ENCODE measurements around the gene OLFM1. TPM values are rescaled to one million over a fixed set of nuclear protein-coding genes. Genes with fewer than 3 reads are reported as not detected.
A peak's percentile ranks its signal among the peaks of the same experiment; 100 is the strongest.

OLFM1 gene
- under 1 TPM in 2 of 6 experiments, not detected in 4; 0.07 to 0.15 TPM for total RNA-seq (2021; fragmentation: NEBNext Ultra II Directional; extraction: Animal tissue kit (Norgen Biotek cat#: 25700))
- long read RNA-seq = 0 reads

DNA sequence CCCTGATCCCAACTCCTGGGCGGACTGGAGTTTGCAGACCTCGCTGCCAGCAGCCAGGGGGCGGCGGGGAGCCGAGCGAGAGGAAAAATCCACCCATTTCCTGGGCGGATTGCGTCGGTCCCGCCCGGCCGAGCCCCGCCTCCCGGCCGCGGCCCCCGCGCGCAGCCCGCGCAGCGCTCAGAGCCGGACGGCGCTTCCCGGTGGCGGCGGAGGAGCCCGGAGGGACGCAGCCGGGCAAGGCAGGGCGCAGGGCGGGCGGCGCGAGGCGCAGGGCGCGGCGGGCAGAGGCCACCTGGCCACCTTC lies at the start of gene OLFM1:
Gene OLFM1, plus strand, starts transcription at position 180 of the 304 bp plus-strand sequence. CDS start 322 bp downstream, outside the sequence.
- peaks cover 23% of the 10 kb centered on the region for H3K27me3 Mint-ChIP-seq (ENCODE audit: insufficient read depth)
- H3K27ac Mint-ChIP-seq = no peak within 1 kb of the TSS
- H3K9me3 Mint-ChIP-seq = 0 out of 2 replicates have a peak, but pooled peaks cover 3% of the 10 kb centered on the region
- DNase-seq = peak; percentile 24
- no peaks in the 10 kb centered on the region for H3K36me3 Mint-ChIP-seq (ENCODE audit: low read depth)
- H3K4me1 Mint-ChIP-seq (ENCODE audit: low read depth) = peaks cover 7% of the 10 kb centered on the region
- no peak within 1 kb of the TSS; the same call in 1 of the 2 replicates for H3K4me3 Mint-ChIP-seq
- TF ChIP-seq, protein P1, sequence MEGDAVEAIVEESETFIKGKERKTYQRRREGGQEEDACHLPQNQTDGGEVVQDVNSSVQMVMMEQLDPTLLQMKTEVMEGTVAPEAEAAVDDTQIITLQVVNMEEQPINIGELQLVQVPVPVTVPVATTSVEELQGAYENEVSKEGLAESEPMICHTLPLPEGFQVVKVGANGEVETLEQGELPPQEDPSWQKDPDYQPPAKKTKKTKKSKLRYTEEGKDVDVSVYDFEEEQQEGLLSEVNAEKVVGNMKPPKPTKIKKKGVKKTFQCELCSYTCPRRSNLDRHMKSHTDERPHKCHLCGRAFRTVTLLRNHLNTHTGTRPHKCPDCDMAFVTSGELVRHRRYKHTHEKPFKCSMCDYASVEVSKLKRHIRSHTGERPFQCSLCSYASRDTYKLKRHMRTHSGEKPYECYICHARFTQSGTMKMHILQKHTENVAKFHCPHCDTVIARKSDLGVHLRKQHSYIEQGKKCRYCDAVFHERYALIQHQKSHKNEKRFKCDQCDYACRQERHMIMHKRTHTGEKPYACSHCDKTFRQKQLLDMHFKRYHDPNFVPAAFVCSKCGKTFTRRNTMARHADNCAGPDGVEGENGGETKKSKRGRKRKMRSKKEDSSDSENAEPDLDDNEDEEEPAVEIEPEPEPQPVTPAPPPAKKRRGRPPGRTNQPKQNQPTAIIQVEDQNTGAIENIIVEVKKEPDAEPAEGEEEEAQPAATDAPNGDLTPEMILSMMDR (IDR thresholded peaks at IDR 0.05) = peak; percentile 71

DNA sequence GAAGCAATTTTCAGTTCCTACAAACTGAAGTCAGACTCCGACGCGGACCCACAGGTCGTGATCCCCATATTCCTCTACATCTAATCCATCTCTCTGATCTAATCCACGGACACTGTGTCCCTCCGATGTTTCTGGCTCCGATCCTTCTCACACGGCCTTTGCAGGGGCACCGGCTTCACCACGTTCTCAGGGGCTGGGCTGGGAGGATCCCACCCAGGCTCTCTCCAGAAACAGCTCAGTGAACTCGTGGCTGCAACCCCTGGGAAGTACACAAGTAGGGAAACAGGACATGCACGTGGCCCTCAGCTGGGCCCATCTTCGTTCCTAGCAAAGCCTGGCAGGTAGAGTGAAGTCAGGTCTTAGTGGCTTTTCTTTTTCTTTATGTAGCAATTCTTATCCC lies 49.1 kb upstream of the OLFM1 start:
- H3K36me3 Mint-ChIP-seq (ENCODE audit: low read depth) = no peaks in the 10 kb centered on the region
- H3K27me3 Mint-ChIP-seq (ENCODE audit: insufficient read depth) = peaks cover 19% of the 10 kb centered on the region

DNA sequence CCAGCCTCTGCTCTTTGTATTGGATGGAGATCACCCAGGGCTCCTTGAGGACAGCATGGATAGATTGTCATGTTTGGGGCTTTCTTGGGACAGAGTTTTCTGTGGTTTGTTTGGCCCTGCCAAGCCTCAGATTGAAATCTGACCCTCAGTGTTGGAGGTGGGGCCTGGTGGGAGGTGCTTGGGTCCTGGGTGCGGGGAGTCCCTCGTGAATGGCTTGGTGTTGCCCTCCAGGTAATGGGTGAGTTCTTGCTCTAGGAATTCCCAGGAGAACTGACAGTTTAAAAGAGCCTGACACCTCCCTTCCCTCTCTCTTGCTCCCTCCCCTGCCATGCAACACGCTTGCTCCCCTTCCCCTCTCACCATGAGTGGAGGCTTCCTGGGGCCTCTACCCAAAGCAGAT lies 48.6 kb upstream of the OLFM1 start:
- no peak overlapping the region for H3K4me3 Mint-ChIP-seq
- H3K36me3 Mint-ChIP-seq (ENCODE audit: low read depth) = no peaks in the 10 kb centered on the region
- no peak for DNase-seq
- TF ChIP-seq, protein P1 (IDR thresholded peaks at IDR 0.05) = no peak
- H3K27me3 Mint-ChIP-seq (ENCODE audit: insufficient read depth) = peaks cover 20% of the 10 kb centered on the region
- H3K4me1 Mint-ChIP-seq (ENCODE audit: low read depth) = no peaks in the 10 kb centered on the region
- H3K9me3 Mint-ChIP-seq = no peaks in the 10 kb centered on the region
- no peak overlapping the region for H3K27ac Mint-ChIP-seq

More for the DNA sequence above, 49.1 kb upstream of the OLFM1 start:
- Mint-ChIP-seq H3K9me3 (no peaks in the 10 kb centered on the region), H3K4me1 (ENCODE audit: low read depth) (no peaks in the 10 kb centered on the region), H3K27ac (no peak overlapping the region), H3K4me3 (no peak overlapping the region)
- no peak for DNase-seq
- TF ChIP-seq, protein P1 (IDR thresholded peaks at IDR 0.05) = no peak

DNA sequence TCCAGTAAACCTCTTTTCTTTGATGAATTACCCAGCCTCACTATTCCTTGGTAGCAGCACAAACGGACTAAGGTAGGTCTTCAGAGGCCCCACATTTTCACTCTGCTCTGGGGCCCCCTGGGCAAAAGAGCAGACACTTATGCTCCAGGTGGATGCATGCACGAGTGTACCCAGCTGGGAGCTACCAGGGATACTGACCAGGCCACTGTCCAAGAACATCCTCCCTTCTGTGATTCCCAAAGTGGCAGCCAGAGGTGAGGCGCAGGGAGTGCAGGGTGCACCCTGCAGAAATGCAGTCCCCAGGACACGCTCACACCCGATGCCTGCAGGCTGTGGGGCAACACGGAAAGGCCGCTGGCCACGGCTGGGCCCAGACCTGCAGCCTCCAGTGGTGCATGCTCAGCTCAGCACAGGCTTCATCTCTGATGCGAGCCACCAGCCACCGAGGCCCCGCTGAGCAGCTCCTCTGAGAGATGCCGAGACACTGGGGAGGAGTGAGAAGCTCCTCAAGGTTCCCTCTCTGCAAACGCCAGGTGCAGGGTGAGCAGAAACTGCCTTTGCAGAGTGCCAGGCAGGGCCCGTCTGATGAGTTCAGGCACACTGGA lies 48.1 kb upstream of the OLFM1 start:
- Mint-ChIP-seq H3K4me1 (ENCODE audit: low read depth) (no peaks in the 10 kb centered on the region), H3K36me3 (ENCODE audit: low read depth) (no peaks in the 10 kb centered on the region), H3K9me3 (no peaks in the 10 kb centered on the region), H3K27me3 (ENCODE audit: insufficient read depth) (peaks cover 20% of the 10 kb centered on the region), H3K27ac (no peak overlapping the region), H3K4me3 (no peak overlapping the region)
- TF ChIP-seq, protein P1 (IDR thresholded peaks at IDR 0.05) = no peak
- no peak for DNase-seq

DNA sequence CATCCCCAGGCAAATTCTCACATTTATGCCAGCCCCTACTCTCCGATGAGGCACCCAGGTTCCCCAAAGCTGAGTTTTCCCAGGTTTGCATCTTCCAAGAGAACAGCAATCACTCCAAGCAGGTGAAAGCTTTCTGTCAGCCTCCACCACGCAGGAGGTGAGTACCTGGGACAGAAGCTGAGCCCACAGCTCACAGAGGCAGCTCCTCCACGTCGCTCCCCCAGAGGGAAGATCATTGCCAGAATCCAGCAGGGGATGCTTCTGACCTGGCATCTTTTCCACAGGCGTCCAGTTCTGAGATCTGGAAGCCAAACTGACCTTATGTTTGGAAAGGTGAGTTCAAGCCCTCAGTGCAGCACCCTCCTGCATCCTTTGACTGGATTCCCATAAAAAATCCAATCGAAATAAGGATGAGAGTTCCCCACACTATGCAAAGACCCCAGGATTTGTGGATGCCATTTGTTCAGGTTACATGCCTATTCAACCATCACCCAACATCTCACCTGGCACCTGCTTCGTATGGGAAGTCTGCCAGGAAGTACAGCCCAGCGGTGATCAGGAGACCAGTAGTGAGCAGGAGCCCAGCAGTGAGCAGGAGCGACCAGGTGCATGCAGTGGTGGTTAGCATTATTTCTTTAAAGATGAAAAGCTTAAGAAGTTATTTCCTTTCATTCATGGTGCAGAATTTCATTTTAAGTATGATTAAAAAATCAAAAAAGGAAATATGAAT lies 47.4 kb upstream of the OLFM1 start:
- peaks cover 1% of the 10 kb centered on the region; the same call in 1 of the 2 replicates for H3K9me3 Mint-ChIP-seq
- H3K27ac Mint-ChIP-seq = no peak overlapping the region
- no peaks in the 10 kb centered on the region for H3K36me3 Mint-ChIP-seq (ENCODE audit: low read depth)
- TF ChIP-seq, protein P1 (IDR thresholded peaks at IDR 0.05) = no peak
- DNase-seq = no peak
- peaks cover 25% of the 10 kb centered on the region for H3K27me3 Mint-ChIP-seq (ENCODE audit: insufficient read depth)
- H3K4me3 Mint-ChIP-seq = no peak overlapping the region
- H3K4me1 Mint-ChIP-seq (ENCODE audit: low read depth) = no peaks in the 10 kb centered on the region

Data from HFFc6 (cell line).